Aorta (tissue), 5 donors: ENCODE results near the gene STX3. TPM values are rescaled to one million over a fixed set of nuclear protein-coding genes. Genes with fewer than 3 reads are reported as not detected.
"Not testable (repeated sequence)": the region's sequence is repeated elsewhere in the genome, so short reads cannot be mapped to it uniquely, and the experiment has no call there.

Experiments
- ATAC-seq: fragments of 200-7000 bp; cut with Tn5 transposase; one replicate; pipeline ENCODE4 v1.9.1; 2022; ENCODE audit warnings: moderate library complexity; ENCODE audit not compliant: low FRiP score
- DNase-seq, 2 donors: peaks; one replicate each; pipeline ENCODE4 v3.0.0-alpha.2; 2020
- H3K27ac ChIP-seq, 2 donors: one replicate each; pipeline ENCODE4 v1.5.1; 2013; ENCODE audit warnings: low read length in 2 of 2, mild to moderate bottlenecking in 2 of 2, moderate library complexity in 2 of 2, control low read depth in 1 of 2, inconsistent platforms in 1 of 2, low read depth in 1 of 2
- H3K27me3 ChIP-seq, 2 donors: one replicate each; pipeline ENCODE4 v1.6.1; 2013; ENCODE audit warnings: control low read depth in 1 of 2, low read length in 1 of 2, mild to moderate bottlenecking in 1 of 2, moderate library complexity in 1 of 2; ENCODE audit not compliant: insufficient read depth in 2 of 2, control insufficient read depth in 1 of 2
- H3K36me3 ChIP-seq, 2 donors: one replicate each; pipeline ENCODE4 v1.6.1; 2013; ENCODE audit warnings: control low read depth in 1 of 2, low read length in 1 of 2, mild to moderate bottlenecking in 1 of 2; ENCODE audit not compliant: insufficient read depth in 2 of 2, control insufficient read depth in 1 of 2
- H3K4me1 ChIP-seq, 2 donors: one replicate each; pipeline ENCODE4 v1.6.1; 2013; ENCODE audit warnings: low read length in 2 of 2, control low read depth in 1 of 2, mild to moderate bottlenecking in 1 of 2, moderate library complexity in 1 of 2; ENCODE audit not compliant: insufficient read depth in 2 of 2, control insufficient read depth in 1 of 2
- H3K4me3 ChIP-seq, 2 donors: one replicate each; pipeline ENCODE4 v1.5.1; 2013; ENCODE audit warnings: low read length in 2 of 2, control low read depth in 1 of 2, mild to moderate bottlenecking in 1 of 2
- H3K9me3 ChIP-seq: one replicate; pipeline ENCODE4 v1.6.1; 2013; ENCODE audit warnings: mild to moderate bottlenecking, low read length; ENCODE audit not compliant: control insufficient read depth
- WGBS, 2 donors: extraction: QIAGEN DNeasy Blood & Tissue Kit; methylation state at CpG; one replicate each; pipeline ENCODE4 v1.1.7; 2013; 5-methylcytosine and 5-hydroxymethylcytosine counted together
- intact Hi-C, 2 donors: fragments of 100-400 bp; cut with DNase I; formaldehyde crosslinking; loops; one replicate each; pipeline versions ENCODE4 v1.14.2 to v1.15.0; 2022
- polyA plus RNA-seq, 2 donors: library from polyadenylated mRNA; stranded (reverse); fragments of 200-250 nt; gene quantifications; one replicate each; pipeline ENCODE4 v1.2.3, GENCODE V29; 2013
- total RNA-seq, 2 donors: library from RNA; stranded (reverse); fragmentation: NEBNext Ultra II Directional; extraction: Animal tissue kit (Norgen Biotek cat#: 25700); gene quantifications; one replicate each; pipeline ENCODE4 v1.2.1, GENCODE V29; 2021
- donor health status: healthy with polysubstance abuse.
- donor health status: Bipolar disorder and iron deficiency.
- donor health status: DM: no; HTN: no; CAD: no.
- donor health status: DM: no; HTN: no; CAD: no.
- donor health status: DM: yes; HTN: yes; CAD: no.

STX3 gene
- total and polyA plus RNA-seq, 4 donors = 12.7 to 23.2 (median 21.7) TPM

- DNase-seq = no peak
- intact Hi-C loops = no loop called here
- H3K4me3 ChIP-seq = no peak overlapping the region
- H3K36me3 ChIP-seq = peaks cover 6 to 8% of the 10 kb centered on the region in 2 donors
- no peaks in the 10 kb centered on the region for H3K27me3 ChIP-seq
- H3K9me3 ChIP-seq = no peaks in the 10 kb centered on the region
- ATAC-seq = no peak
- H3K4me1 ChIP-seq = peaks cover 0 to 11% of the 10 kb centered on the region in 2 donors
- 89 to 92% methylated on average over 5 of the region's 5 CpGs for WGBS, 2 donors
- no peak overlapping the region for H3K27ac ChIP-seq
Observed at GRCh38 chr11:59777104-59777503, 21.9 kb downstream of the STX3 start.

- 26 to 43% methylated on average over 2 of the region's 2 CpGs for WGBS, 2 donors
- Histone ChIP-seq H3K27me3 (no peaks in the 10 kb centered on the region), H3K4me1 (peaks cover 0 to 11% of the 10 kb centered on the region in 2 donors), H3K27ac (peak overlapping the region; percentile 15 to 87), H3K36me3 (peaks cover 6 to 8% of the 10 kb centered on the region in 2 donors), H3K9me3 (no peaks in the 10 kb centered on the region), H3K4me3 (no peak overlapping the region)
- peak in 1 of 2 donors; percentile 54 for DNase-seq
- intact Hi-C loops = no loop called here
- peak; percentile 65 for ATAC-seq
Observed at GRCh38 chr11:59778122-59778521, 22.9 kb downstream of the STX3 start.

- no peak overlapping the region for H3K27ac ChIP-seq
- WGBS, 2 donors = 18 to 28% methylated on average over 1 of the region's 1 CpG
- intact Hi-C loops = no loop called here
Observed at GRCh38 chr11:59779487-59779886, 24.3 kb downstream of the STX3 start.

DNA sequence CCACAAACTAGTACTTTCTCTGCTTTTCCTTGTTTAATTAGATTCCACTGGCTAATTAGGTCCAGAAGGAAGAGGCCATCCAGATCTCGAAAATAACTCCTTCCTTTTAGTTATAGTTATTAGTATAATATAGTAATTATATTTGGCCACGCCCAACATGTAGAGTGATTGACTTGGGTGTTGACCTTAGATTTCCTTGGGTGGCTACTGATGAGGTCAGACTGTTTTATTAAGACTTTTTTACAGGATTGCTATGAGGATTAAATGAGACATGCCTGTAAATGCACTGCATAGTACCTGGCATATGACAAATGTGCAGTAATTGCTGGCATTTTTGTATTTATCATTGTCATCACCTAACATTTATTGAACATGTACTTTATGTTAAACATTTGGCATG, 26.9 kb downstream of the STX3 start:
- intact Hi-C loops = no loop called here
- Histone ChIP-seq H3K4me1 (peaks cover 0 to 11% of the 10 kb centered on the region in 2 donors), H3K4me3 (no peak overlapping the region), H3K27me3 (no peaks in the 10 kb centered on the region), H3K27ac (no peak overlapping the region), H3K9me3 (no peaks in the 10 kb centered on the region), H3K36me3 (peaks cover 0 to 5% of the 10 kb centered on the region in 2 donors)
- 93 to 95% methylated on average over 2 of the region's 2 CpGs for WGBS, 2 donors
- ATAC-seq = no peak
- DNase-seq = no peak

More at GRCh38 chr11:59779487-59779886, 24.3 kb downstream of the STX3 start:
- peaks cover 0 to 11% of the 10 kb centered on the region in 2 donors for H3K4me1 ChIP-seq
- no peak for ATAC-seq
- H3K36me3 ChIP-seq = peaks cover 6 to 8% of the 10 kb centered on the region in 2 donors
- H3K4me3 ChIP-seq = no peak overlapping the region
- DNase-seq = no peak
- no peaks in the 10 kb centered on the region for H3K9me3 ChIP-seq
- H3K27me3 ChIP-seq = no peaks in the 10 kb centered on the region

GRCh38 chr11:59783632-59784090, 28.5 kb downstream of the STX3 start:
- intact Hi-C loops = no loop called here
- no peak for DNase-seq
- no peaks in the 10 kb centered on the region for H3K9me3 ChIP-seq
- no peaks in the 10 kb centered on the region for H3K27me3 ChIP-seq
- peaks cover 0 to 3% of the 10 kb centered on the region in 2 donors for H3K36me3 ChIP-seq
- WGBS, 2 donors = 79 to 81% methylated on average over 4 of the region's 4 CpGs
- no peaks in the 10 kb centered on the region for H3K4me1 ChIP-seq
- no peak overlapping the region for H3K27ac ChIP-seq
- no peak for ATAC-seq
- H3K4me3 ChIP-seq = no peak overlapping the region

DNA sequence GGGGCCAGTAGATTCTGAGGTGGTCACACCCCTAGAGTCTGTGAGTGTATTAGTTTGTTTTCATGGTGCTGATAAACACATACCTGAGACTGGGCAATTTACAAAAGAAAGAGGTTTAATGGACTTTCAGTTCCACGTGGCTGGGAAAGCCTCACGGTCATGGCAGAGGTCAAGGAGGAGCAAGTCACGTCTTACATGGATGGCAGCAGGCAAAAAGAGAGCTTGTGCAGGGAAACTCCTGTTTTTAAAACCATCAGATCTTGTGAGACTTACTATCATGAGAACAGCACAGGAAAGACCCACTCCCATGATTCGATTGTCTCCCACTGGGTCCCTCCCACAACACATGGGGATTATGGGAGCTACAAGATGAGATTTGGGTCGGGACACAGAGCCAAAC, 29.3 kb downstream of the STX3 start:
- not testable (repeated sequence) for ATAC-seq
- 91 to 93% methylated on average over 5 of the region's 5 CpGs for WGBS, 2 donors

DNA sequence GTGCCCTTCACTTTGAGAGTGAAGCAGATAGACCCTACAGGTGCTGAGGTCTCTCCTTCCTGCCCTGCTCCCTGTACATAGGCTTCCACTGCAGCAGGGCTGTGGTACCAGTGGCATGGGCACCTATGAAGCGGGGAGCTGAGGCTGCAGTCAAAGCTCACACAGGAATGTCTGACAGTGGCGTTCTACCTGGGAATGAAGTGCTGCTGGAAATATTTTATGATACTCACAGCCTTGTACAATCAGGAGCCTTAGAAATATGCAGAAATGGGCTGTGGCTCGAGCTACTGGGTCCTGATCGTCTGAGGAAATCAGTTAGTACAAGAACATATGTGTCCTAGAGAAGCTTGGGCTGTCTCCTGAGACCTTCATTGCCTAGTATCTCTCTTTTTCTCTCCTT, 30.6 kb downstream of the STX3 start:
- Histone ChIP-seq H3K27ac (no peak overlapping the region), H3K4me3 (no peak overlapping the region), H3K4me1 (no peaks in the 10 kb centered on the region), H3K36me3 (no peaks in the 10 kb centered on the region), H3K27me3 (no peaks in the 10 kb centered on the region), H3K9me3 (no peaks in the 10 kb centered on the region)
- intact Hi-C loops = no loop called here
- 96 to 99% methylated on average over 4 of the region's 4 CpGs for WGBS, 2 donors
- ATAC-seq = no peak
- DNase-seq = no peak

More for the DNA sequence above, 29.3 kb downstream of the STX3 start:
- H3K27me3 ChIP-seq, H3K4me3 ChIP-seq, DNase-seq, H3K4me1 ChIP-seq, H3K36me3 ChIP-seq, H3K9me3 ChIP-seq, H3K27ac ChIP-seq, intact Hi-C loops: not testable (repeated sequence)

DNA sequence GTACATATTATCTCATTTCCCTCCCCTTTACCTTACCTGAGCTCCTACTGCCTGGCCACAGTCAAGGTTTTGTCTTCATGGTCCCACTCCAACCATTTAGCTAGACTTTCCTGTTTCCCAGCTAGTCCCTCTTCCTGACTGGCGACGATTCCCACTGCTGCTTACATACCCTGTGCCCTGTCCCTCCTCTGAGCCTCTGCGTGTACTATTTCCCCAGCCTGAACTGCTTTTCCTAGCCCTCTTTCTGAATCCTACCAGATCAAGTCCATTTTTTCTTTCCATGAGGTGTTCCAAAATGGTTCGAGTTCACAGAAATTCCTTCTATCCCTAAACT, 32.0 kb downstream of the STX3 start:
- Histone ChIP-seq H3K36me3 (peaks cover 0 to 4% of the 10 kb centered on the region in 2 donors), H3K4me1 (no peaks in the 10 kb centered on the region), H3K27ac (peak overlapping the region in 1 of 2 donors; percentile 43), H3K9me3 (no peaks in the 10 kb centered on the region), H3K4me3 (no peak overlapping the region), H3K27me3 (no peaks in the 10 kb centered on the region)
- DNase-seq = no peak
- intact Hi-C loops = no loop called here
- no peak for ATAC-seq
- WGBS, 2 donors = 46 to 47% methylated on average over 4 of the region's 4 CpGs

DNA sequence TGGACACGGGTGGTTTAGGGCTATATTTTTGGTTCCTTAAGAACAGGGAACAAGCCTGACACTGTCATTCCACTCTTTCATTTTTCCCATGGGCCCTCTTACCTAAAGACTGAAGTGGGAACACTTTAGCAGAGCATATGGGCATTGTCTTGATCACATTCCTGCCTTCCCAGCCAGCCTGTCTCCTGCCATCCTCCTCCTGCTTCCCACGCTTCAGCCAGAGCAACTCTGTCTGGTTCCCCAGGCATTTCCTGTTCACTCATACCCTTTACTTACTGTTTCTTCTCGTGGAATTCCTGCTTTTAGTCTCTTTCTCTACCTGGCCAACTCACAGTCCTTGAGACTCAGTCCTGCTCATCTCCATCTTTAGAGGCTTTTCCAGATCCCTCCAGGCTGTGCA, 32.6 kb downstream of the STX3 start:
- H3K4me1 ChIP-seq = no peaks in the 10 kb centered on the region

More for the DNA sequence above, 32.6 kb downstream of the STX3 start:
- H3K9me3 ChIP-seq = no peaks in the 10 kb centered on the region
- H3K27ac ChIP-seq = no peak overlapping the region
- ATAC-seq (no peak), DNase-seq (no peak)
- H3K36me3 ChIP-seq = peaks cover 0 to 5% of the 10 kb centered on the region in 2 donors
- intact Hi-C loops = no loop called here
- no peaks in the 10 kb centered on the region for H3K27me3 ChIP-seq
- H3K4me3 ChIP-seq = no peak overlapping the region
- WGBS, 2 donors = 31 to 35% methylated on average over 3 of the region's 3 CpGs
